Suppressor macrophage (primary cell): ENCODE measurements around the gene RTP3.
"Not testable (repeated sequence)": the region's sequence is repeated elsewhere in the genome, so short reads cannot be mapped to it uniquely, and the experiment has no call there.

ENCODE experiments used
- DNase-seq, 4 experiments: peaks; one replicate each; pipeline ENCODE4 v3.0.0-alpha.2; 2020 to 2022

The RTP3 gene

DNA sequence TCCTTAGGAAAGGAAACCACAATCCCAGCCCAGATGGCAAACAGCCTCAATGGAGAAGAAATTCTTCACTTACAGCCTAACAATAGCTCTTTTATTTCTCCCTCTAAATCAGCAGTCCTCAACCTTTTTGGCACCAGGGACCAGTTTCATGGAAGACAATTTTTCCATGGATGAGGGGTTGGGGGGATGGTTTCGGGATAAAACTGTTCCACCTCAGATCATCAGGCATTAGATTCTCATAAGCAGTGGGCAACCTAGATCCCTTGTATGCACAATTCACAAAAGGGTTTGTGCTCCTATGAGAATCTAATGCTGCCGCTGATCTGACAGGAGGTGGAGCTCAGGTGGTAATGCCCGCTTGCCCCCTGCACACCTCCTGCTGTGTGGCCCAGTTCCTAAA is 50.8 kb downstream of the RTP3 start:
- not testable (repeated sequence) for DNase-seq

DNA sequence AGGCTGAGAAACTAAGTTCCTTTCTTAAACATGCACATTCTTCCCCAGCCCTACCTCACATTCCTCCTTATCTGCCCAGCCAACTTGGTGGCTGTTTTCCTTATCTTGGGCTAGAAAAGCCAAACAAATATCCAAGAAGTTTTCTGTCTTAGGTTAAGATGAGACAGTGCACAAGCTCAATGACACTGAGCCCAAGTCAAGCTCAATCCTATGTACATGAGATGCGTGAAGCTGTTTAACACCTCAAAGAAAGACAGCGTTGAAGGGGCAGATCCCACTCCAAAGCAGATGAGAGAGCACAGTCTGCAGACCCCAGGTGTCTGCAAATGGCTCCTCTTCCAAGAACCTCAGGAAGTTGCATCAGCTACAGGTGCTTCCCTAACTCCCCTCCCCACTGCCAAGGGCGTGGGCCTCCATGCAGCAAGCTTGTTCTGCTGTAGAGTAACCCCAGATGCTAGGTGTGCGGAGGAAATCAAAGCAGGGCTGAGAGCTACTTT is 51.7 kb downstream of the RTP3 start:
- DNase-seq, result no peak

DNA sequence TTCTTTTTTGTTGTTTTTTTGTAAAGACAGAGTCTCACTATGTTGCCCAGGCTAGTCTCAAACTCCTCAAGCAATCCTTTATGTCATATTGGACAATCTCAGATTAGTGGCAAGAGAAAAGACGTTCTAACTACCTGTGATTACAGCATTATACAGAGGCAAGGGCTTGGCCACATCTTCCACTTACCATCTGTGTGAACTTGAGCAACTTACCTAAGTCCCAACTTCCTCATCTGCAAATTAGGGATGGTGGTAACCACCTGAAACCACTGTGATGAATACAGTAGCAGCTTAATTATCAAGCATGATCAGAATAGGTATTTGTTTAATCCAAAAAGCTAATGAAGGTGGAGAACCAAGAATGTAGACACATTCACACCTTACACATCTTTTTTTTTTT is 52.2 kb downstream of the RTP3 start:
- no peak for DNase-seq
